Spleen (tissue), 7 donors: ENCODE data around the gene MYMX.
"Not testable (repeated sequence)": the region's sequence is repeated elsewhere in the genome, so short reads cannot be mapped to it uniquely, and the experiment has no call there.

Experiments
- CTCF ChIP-seq, 11 experiments: fragments of 200-600 bp in 7 of 11; fragments of 450-650 bp in 4 of 11; sonication (generic) in 4 of 11; IDR thresholded peaks in 8 of 11; conservative IDR thresholded peaks in 3 of 11; 1 replicate in 7 of 11; 2 replicates in 4 of 11; pipeline versions ENCODE4 v1.4.0 to v1.8.0; 2016 to 2021; ENCODE audit warnings: antibody characterized with exemption in 11 of 11, inconsistent platforms in 4 of 11, mild to moderate bottlenecking in 1 of 11
- POLR2A ChIP-seq, 3 donors: fragments of 450-650 bp; IDR thresholded peaks; one replicate each; pipeline ENCODE4 v1.5.1; 2017; ENCODE audit warnings: antibody characterized with exemption in 3 of 3, mild to moderate bottlenecking in 1 of 3
- donor health status: DM: no; HTN: no; CAD: no; lungs with moderate emphysema.
- donor health status: DM: no; HTN: no; CAD: no.
- donor health status: DM: no; HTN: no; CAD: no.

GRCh38 chr6:44181784-44182183, 34.9 kb upstream of the MYMX start:
- not testable (repeated sequence) for TF ChIP-seq CTCF (IDR thresholded peaks at IDR 0.05 in 8 of 11, conservative IDR thresholded peaks at IDR 0.05 in 3 of 11); POLR2A (IDR thresholded peaks at IDR 0.05)
